ENCODE measurements around the gene INTS14. TPM values are rescaled to one million over a fixed set of nuclear protein-coding genes. Genes with fewer than 3 reads are reported as not detected.

Gene INTS14
- total RNA-seq, 1 experiment from 2014 or later = 53.7 TPM

- Histone ChIP-seq H3K4me1 (replicated peaks; ENCODE audit: insufficient read depth) (no peaks in the 10 kb centered on the region), H3K4me3 (no peak overlapping the region), H3K27me3 (ENCODE audit: insufficient read depth, low read depth) (no peaks in the 10 kb centered on the region), H3K27ac (no peak overlapping the region), H4K20me1 (ENCODE audit: insufficient read depth) (no peaks in the 10 kb centered on the region), H3K4me2 (no peak overlapping the region), H3K9me2 (ENCODE audit: insufficient read depth) (no peaks in the 10 kb centered on the region), H3K9me3 (ENCODE audit: insufficient read depth, low read depth) (no peaks in the 10 kb centered on the region), H3K79me2 (ENCODE audit: low read depth) (no peaks in the 10 kb centered on the region), H3F3A (ENCODE audit: insufficient read depth, low read depth) (no peaks in the 10 kb centered on the region), H3K36me3 (ENCODE audit: low read depth) (no peaks in the 10 kb centered on the region), H2AFZ (no peak overlapping the region)
- no peak for DNase-seq
- CTCF ChIA-PET = no interaction called here
- TF ChIP-seq EZH2 (IDR thresholded peaks at IDR 0.05; ENCODE audit: low read depth) = no peak
- no peak for TF ChIP-seq CTCF (conservative IDR thresholded peaks at IDR 0.05)
- POLR2A ChIA-PET (ENCODE audit: unreplicated experiment) = interaction anchor here (0.6 kb wide), 1 partner anchor 12 kb away, joined by 4 read pairs; the partner anchor contains the start of gene INTS14
- intact Hi-C loops (cut with micrococcal nuclease; ENCODE audit: unreplicated experiment) = no loop called here
- BruUV-seq (replicated peaks) = no TSS peak
Measured at GRCh38 chr15:65623103-65623502, 12.2 kb upstream of the INTS14 start.

GRCh38 chr15:65621638-65622037, 10.7 kb upstream of the INTS14 start, which contains the start of gene SLC24A1:
SLC24A1 (plus strand) TSS chr15:65621938; CDS start chr15:65624081, 2,143 bp downstream.
- H3K9me2 ChIP-seq (ENCODE audit: insufficient read depth) = no peaks in the 10 kb centered on the region
- no peaks in the 10 kb centered on the region for H4K20me1 ChIP-seq (ENCODE audit: insufficient read depth)
- ChIA-PET CTCF (no interaction called here), POLR2A (ENCODE audit: unreplicated experiment) (no interaction called here)
- H3K4me2 ChIP-seq = no peak within 1 kb of the TSS
- H3K27ac ChIP-seq = no peak within 1 kb of the TSS
- H3K9me3 ChIP-seq (ENCODE audit: insufficient read depth, low read depth) = no peaks in the 10 kb centered on the region
- no peak for DNase-seq
- BruUV-seq (replicated peaks) = no TSS peak
- no peaks in the 10 kb centered on the region for H3F3A ChIP-seq (ENCODE audit: insufficient read depth, low read depth)
- H3K27me3 ChIP-seq (ENCODE audit: insufficient read depth, low read depth) = no peaks in the 10 kb centered on the region
- no peaks in the 10 kb centered on the region for H3K36me3 ChIP-seq (ENCODE audit: low read depth)
- intact Hi-C loops (cut with micrococcal nuclease; ENCODE audit: unreplicated experiment) = no loop called here
- no peak for TF ChIP-seq EZH2 (IDR thresholded peaks at IDR 0.05; ENCODE audit: low read depth)
- no peak for TF ChIP-seq CTCF (conservative IDR thresholded peaks at IDR 0.05)
- no peaks in the 10 kb centered on the region for H3K4me1 ChIP-seq (replicated peaks; ENCODE audit: insufficient read depth)
- H3K4me3 ChIP-seq = no peak within 1 kb of the TSS
- no peaks in the 10 kb centered on the region for H3K79me2 ChIP-seq (ENCODE audit: low read depth)
- no peak within 1 kb of the TSS for H2AFZ ChIP-seq

GRCh38 chr15:65620833-65621232, 9.9 kb upstream of the INTS14 start:
- ChIA-PET POLR2A (ENCODE audit: unreplicated experiment) (no interaction called here), CTCF (interaction anchor here (0.6 kb wide), 1 partner anchor 15 kb away, joined by 4 read pairs; no protein-coding TSS in a partner anchor)
- DNase-seq = no peak
- no peaks in the 10 kb centered on the region for H3K9me2 ChIP-seq (ENCODE audit: insufficient read depth)
- BruUV-seq (replicated peaks) = no TSS peak
- no peak overlapping the region for H3K27ac ChIP-seq
- no peaks in the 10 kb centered on the region for H3K27me3 ChIP-seq (ENCODE audit: insufficient read depth, low read depth)
- no peaks in the 10 kb centered on the region for H3F3A ChIP-seq (ENCODE audit: insufficient read depth, low read depth)
- no peaks in the 10 kb centered on the region for H3K79me2 ChIP-seq (ENCODE audit: low read depth)
- no peak overlapping the region for H3K4me2 ChIP-seq
- H3K4me1 ChIP-seq (replicated peaks; ENCODE audit: insufficient read depth) = no peaks in the 10 kb centered on the region
- no peaks in the 10 kb centered on the region for H4K20me1 ChIP-seq (ENCODE audit: insufficient read depth)
- H3K4me3 ChIP-seq = no peak overlapping the region
- H3K36me3 ChIP-seq (ENCODE audit: low read depth) = no peaks in the 10 kb centered on the region
- TF ChIP-seq CTCF (conservative IDR thresholded peaks at IDR 0.05) (no peak), EZH2 (IDR thresholded peaks at IDR 0.05; ENCODE audit: low read depth) (no peak)
- intact Hi-C loops (cut with micrococcal nuclease; ENCODE audit: unreplicated experiment) = no loop called here
- H2AFZ ChIP-seq = no peak overlapping the region
- H3K9me3 ChIP-seq (ENCODE audit: insufficient read depth, low read depth) = no peaks in the 10 kb centered on the region

Measured in PC-9 (cell line).